ENCODE results near the gene NELL1.

Gene NELL1

DNA sequence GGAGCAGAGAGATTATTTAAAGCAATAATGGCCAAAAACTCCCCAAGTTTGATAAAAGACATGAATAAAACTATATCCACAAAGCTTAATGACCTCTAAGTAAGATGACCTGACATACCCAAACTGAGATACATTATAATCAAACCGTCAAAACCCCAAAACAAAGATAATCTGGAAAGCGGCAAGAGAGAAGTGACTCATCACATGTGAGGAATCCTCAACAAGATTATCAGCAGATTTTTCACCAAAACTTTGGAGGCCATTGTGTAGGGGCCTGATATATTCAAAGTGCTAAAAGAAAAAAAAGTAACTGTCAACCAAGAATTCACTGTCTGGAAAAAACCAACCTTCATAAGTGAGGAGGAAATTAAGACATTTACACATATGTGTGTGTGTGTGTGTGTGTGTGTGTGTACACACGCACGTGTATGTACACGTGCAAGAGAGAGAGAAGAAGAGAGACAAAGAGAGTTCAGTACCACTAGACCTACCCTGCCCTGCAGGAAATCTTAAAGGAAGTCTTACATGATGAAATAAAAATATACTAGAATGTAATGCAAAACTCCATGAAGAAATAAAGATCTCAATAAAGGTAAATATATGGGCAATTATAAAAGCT, 752.4 kb downstream of the NELL1 start:
- no peak for DNase-seq (ENCODE audit: low read depth)

- no peak for DNase-seq (ENCODE audit: low read depth)
Measured at GRCh38 chr11:21426931-21427330, 757.5 kb downstream of the NELL1 start.

DNA sequence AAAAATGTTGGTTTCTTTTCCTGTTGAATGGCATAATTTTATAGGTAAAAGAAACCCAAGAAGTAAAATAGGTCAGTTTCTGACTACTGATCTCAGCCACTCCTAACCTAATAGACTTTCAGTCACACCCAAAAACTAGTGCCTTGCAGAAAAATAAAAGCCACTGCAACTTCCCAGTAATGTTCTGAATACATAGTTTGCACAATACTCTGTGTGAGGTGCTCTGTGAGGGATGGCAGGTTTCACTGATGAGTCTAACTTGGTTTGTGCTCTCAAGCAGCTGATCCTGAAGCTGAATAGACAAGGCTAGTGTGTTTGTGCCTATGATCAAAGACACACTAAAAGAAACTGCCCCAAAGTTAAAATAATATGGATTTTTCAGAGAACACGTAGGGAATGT, 758.3 kb downstream of the NELL1 start:
- no peak for DNase-seq (ENCODE audit: low read depth)

- DNase-seq (ENCODE audit: low read depth) = no peak
Measured at GRCh38 chr11:21428796-21429195, 759.4 kb downstream of the NELL1 start.

DNA sequence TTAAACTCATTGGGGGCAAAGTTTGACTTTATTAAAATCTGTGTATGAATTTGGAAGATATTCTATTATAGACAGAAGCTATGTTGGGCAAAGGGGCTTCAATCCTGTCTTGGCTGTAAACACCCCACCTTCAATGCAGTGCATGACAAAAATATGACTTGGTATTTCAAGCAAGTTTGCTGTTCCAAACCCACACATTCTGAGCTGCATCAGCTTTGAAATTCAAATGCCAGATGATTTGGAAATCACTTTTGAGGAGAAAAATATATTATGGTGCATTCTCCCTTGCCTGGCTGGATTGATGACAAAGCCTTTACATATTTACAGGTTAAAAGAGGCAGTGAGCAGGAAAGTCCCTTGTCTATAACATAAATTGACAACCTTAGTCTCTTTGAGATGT, 760.0 kb downstream of the NELL1 start:
- no peak for DNase-seq (ENCODE audit: low read depth)

DNA sequence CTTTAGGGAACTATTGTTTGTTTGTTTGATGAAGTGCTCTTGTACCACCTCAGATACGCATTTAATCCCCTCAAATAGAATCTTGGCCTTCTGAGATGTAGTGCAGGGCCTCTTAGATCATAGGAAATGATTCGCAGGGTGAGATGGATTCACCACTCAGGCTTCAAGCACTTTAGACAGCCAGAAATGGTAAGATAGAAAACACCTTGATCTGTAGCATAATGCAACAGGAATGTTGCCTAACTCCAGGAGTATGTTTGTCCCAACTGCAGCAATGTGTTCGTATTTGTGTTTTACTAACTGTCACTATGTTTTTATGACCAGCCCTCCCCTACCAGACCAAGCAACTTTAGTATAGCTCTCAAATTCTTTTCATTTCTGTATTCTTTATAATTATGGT, 761.2 kb downstream of the NELL1 start:
- DNase-seq (ENCODE audit: low read depth) = no peak

DNA sequence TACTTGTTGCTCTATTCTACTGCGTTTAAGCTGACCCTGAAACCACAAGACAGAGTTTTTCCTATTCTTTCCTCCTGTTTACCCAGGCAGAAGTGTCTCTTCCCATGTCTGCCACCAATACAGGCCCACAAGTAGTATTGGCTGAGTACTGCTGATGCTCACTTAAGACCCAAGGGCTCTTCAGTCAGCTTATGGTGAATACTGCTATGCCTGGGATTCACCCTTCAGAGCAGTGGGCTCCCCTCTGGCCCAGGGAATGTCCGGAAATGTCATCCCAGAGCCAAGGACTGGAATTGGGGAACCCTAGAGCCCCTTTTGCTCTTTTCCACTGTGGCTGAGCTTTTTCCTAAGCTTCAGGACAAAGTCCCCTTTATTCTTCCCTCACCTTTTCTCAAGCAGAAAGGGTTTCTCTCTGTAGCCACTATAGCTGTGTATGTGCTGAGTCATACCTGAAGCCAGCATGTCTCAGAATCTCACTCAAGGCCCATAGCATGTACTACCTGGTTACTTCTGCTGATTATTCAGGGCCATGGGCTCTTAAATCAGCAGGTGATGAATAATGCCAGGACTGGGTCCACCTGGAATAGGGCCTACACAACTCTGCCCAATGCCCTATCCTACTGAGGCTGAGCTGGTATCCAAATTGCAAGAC, 777.7 kb downstream of the NELL1 start:
- no peak for DNase-seq (ENCODE audit: low read depth)

GRCh38 chr11:21447871-21448270, 778.5 kb downstream of the NELL1 start:
- DNase-seq (ENCODE audit: low read depth) = no peak

- no peak for DNase-seq (ENCODE audit: low read depth)
Measured at GRCh38 chr11:21456186-21456585, 786.8 kb downstream of the NELL1 start.

- no peak for DNase-seq (ENCODE audit: low read depth)
Measured at GRCh38 chr11:21460082-21460481, 790.7 kb downstream of the NELL1 start.

DNA sequence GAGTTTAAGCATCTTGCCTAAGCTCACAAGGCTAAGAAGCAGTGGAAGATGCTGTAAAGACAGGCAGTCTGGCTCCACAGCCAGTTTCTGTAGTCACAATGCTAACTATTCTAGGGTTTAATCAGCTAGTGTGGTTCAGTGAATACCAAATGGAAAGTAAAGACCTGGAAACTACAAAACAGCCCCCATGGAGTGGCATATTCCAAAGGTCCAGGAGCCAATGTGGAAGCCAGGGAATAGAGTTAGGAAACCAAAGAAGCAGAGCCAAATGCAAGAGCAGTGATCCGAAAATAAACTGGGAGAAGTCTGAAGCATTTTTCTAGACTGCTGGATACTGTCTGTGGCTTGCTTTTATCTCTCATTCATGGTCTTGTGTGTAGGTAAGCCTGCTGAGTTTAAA, 792.3 kb downstream of the NELL1 start:
- DNase-seq (ENCODE audit: low read depth) = no peak

DNA sequence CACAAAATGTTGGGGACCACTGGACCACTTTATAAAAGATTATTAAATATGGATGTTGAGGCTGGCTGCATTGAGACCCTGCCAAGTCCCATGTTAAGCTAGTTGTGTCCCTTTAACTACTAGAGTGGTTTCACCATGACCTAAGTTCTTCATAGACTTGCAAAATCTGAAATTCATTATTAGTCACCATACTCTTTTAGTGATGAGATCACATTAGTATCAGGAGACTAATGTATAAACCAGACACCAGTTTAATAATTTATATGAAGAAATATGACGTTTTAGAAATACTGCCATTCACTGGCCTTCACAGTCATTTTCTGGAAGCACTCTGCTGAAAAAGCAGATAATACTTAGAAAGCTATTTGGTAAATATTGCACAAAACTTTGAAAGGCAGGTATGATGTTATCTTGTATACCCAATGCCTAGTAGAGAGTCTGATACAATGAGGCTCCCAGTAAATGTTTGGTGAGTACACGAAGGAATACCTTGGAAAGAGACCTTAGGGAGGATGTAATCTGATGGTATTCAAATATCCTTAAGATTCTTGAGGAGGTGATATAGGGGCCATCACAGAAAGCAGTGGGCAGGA, 795.3 kb downstream of the NELL1 start:
- DNase-seq (ENCODE audit: low read depth) = no peak

GRCh38 chr11:21465203-21465602, 795.8 kb downstream of the NELL1 start:
- no peak for DNase-seq (ENCODE audit: low read depth)

DNA sequence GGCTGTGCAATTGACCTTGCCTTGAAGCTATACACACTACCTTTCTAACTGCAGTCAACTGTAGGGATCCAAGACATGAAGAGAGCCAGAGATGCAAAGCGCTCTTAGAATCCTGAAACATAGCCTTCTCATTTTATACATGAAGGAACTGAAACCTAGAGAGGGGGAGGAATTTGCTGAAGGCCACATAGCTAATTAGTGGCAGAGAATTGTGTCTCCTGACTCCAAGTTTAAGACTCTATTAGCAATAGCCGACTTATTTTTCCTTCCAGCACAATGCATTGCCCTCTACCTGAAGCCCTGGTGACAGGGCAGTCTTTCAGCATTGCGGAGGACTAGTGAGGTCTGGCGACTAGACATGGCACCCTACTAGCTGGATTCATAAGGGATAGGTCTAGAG, 796.5 kb downstream of the NELL1 start:
- no peak for DNase-seq (ENCODE audit: low read depth)

GRCh38 chr11:21470521-21470920, 801.1 kb downstream of the NELL1 start:
- no peak for DNase-seq (ENCODE audit: low read depth)

DNA sequence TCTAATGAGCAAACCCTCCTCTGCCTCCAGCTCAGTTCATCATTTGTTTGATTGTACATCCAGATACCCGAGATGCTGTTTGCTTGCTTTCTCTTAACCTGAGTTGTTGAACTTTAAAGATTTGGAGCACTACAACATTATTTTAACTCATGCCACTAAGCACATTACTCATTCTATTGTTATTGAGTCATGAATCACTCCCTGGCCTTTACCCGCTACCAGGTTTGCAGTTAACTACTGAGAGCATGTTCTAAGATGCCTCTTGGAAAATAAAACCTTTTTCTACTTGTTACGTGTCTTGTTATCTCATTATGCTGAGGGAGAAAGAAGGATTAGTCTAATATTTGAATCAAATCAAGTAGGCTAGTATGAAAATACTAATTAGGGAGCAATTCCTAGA, 802.9 kb downstream of the NELL1 start:
- DNase-seq (ENCODE audit: low read depth) = no peak

GRCh38 chr11:21474529-21474928, 805.1 kb downstream of the NELL1 start:
- DNase-seq (ENCODE audit: low read depth) = no peak

- DNase-seq (ENCODE audit: low read depth) = no peak
Measured at GRCh38 chr11:21475276-21475675, 805.9 kb downstream of the NELL1 start.

DNA sequence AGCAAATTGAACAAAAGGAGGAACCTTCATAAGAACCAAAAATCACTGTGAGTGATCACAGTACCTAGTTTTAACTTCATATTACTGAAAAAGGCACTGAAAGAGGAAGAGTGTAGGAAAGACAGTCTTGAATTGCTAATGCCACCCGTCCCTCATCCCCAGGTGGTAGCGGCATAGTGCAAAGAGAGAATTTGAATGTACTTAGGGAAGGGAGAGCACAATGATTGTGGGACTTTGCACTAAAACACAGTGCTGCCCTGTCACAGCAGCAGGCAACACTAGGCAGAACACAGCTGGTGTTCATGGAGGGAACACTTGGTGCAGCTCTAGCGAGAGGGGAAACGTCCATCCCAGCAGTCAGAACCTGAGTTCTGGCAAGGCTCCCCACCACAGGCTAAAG, 807.2 kb downstream of the NELL1 start:
- DNase-seq (ENCODE audit: low read depth) = no peak

GRCh38 chr11:21480240-21480639, 810.9 kb downstream of the NELL1 start:
- no peak for DNase-seq (ENCODE audit: low read depth)

DNA sequence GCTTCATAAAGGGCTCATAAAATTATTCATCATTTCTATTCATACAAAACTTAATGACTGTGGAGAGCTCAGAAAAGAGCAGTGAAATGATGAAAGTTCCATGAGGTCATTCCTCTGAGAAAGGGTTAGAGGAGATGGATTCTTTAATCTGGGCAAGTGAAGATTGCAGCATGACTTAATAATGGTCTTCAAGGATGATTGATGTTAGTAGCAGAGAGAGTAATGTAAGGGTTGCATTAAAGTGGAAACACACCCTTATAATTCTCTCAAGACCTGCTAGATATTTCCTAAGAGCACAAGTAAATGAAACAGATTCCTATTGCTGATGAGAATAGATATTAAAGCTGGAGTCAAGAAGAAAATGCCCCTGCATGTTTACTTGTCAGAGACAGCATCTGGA, 811.9 kb downstream of the NELL1 start:
- no peak for DNase-seq (ENCODE audit: low read depth)

DNA sequence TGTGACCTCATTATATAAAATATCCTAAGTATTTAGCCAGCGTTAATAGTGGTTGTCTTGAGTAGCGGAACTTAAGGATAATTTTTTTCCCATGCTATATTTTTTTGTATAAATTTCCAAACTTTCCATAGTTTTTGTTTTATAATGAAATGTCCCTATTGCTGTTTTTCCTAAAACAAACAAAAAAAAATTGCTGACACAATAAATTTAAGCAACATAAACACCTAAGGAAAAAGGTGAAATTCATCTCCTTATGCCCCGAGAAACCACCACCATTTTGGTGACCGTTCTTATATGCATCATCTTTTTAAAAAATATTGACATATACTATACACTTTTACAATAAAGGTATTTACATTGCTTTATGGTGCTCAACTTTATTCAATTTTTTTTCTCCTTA, 814.7 kb downstream of the NELL1 start:
- DNase-seq (ENCODE audit: low read depth) = no peak

- no peak for DNase-seq (ENCODE audit: low read depth)
Measured at GRCh38 chr11:21485006-21485405, 815.6 kb downstream of the NELL1 start.

- DNase-seq (ENCODE audit: low read depth) = no peak
Measured at GRCh38 chr11:21485426-21485825, 816.0 kb downstream of the NELL1 start.
